Body of pancreas (tissue), 4 donors: ENCODE measurements around the gene GPR42.

Source experiments
- POLR2A ChIP-seq, 3 donors: fragments of 450-650 bp; IDR thresholded peaks; one replicate each; pipeline ENCODE4 v1.6.1; 2016; ENCODE audit warnings: antibody characterized with exemption in 3 of 3, mild to moderate bottlenecking in 2 of 3
- TF ChIP-seq, protein P1 (sequence below), 7 experiments: fragments of 450-650 bp in 4 of 7; fragments of 200-600 bp in 3 of 7; sonication (generic) in 3 of 7; IDR thresholded peaks; one replicate each; pipeline ENCODE4 v1.5.1; 2016 to 2019; ENCODE audit warnings: antibody characterized with exemption in 7 of 7

DNA sequence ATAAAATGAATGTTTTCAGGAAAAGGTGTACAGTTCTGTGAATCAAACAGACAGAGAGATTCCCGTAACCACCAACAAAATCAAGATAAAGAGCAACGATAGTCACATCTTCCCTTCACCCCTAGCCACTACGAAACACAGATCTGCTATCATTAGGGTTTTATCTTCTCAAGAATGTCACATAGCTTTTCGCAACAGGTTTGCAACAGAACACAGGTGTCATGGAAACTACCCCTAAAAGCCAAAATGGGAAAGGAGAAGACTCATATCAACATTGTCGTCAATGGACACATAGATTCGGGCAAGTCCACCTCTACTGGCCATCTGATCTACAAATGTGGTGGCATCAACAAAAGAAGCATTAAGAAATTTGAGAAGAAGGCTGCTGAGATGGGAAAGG, 11.1 kb downstream of the GPR42 start:
- TF ChIP-seq, protein P1, sequence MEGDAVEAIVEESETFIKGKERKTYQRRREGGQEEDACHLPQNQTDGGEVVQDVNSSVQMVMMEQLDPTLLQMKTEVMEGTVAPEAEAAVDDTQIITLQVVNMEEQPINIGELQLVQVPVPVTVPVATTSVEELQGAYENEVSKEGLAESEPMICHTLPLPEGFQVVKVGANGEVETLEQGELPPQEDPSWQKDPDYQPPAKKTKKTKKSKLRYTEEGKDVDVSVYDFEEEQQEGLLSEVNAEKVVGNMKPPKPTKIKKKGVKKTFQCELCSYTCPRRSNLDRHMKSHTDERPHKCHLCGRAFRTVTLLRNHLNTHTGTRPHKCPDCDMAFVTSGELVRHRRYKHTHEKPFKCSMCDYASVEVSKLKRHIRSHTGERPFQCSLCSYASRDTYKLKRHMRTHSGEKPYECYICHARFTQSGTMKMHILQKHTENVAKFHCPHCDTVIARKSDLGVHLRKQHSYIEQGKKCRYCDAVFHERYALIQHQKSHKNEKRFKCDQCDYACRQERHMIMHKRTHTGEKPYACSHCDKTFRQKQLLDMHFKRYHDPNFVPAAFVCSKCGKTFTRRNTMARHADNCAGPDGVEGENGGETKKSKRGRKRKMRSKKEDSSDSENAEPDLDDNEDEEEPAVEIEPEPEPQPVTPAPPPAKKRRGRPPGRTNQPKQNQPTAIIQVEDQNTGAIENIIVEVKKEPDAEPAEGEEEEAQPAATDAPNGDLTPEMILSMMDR (IDR thresholded peaks at IDR 0.05) = no peak
- no peak for TF ChIP-seq POLR2A (IDR thresholded peaks at IDR 0.05)
